Measurements from ENCODE around the gene TMPRSS2.

GRCh38 chr21:41438425-41439113 lies 69.4 kb downstream of the TMPRSS2 start:
- TF ChIP-seq CTCF (IDR thresholded peaks at IDR 0.05; ENCODE audit: insufficient read depth, low read depth, low read length) (no peak), EZH2 (IDR thresholded peaks at IDR 0.05; ENCODE audit: insufficient read depth, low read length) (no peak)
